IMR-90 (cell line): ENCODE data around the gene PAGE2B.

Experiments used
- BHLHE40 ChIP-seq: fragments of 150-350 bp; IDR thresholded peaks from 2 replicates; pipeline ENCODE4 v1.6.1; 2016; ENCODE audit warnings: mild to moderate bottlenecking, low read depth, low read length
- CEBPB ChIP-seq: IDR thresholded peaks from 2 replicates; pipeline ENCODE4 v1.6.1; 2012; ENCODE audit warnings: low read depth, low read length, improper control_type of control experiment
- CTCF ChIP-seq: conservative IDR thresholded peaks from 2 replicates; pipeline ENCODE4 v1.5.1; 2012; ENCODE audit warnings: mild to moderate bottlenecking, low read depth, low read length, improper control_type of control experiment
- ELK1 ChIP-seq: fragments of 150-350 bp; IDR thresholded peaks from 2 replicates; pipeline ENCODE4 v1.6.1; 2016; ENCODE audit warnings: low read depth, mild to moderate bottlenecking, low read length, moderate library complexity, borderline replicate concordance
- MAFK ChIP-seq: IDR thresholded peaks from 2 replicates; pipeline ENCODE4 v1.6.1; 2012; ENCODE audit warnings: low read depth, low read length, improper control_type of control experiment
- MAZ ChIP-seq: IDR thresholded peaks from 2 replicates; pipeline ENCODE4 v1.6.1; 2012; ENCODE audit warnings: low read depth, mild to moderate bottlenecking, low read length, improper control_type of control experiment, moderate library complexity, borderline replicate concordance
- MXI1 ChIP-seq: IDR thresholded peaks from 2 replicates; pipeline ENCODE4 v1.6.1; 2012; ENCODE audit warnings: low read depth, mild to moderate bottlenecking, low read length, moderate library complexity, borderline replicate concordance
- POLR2A ChIP-seq: IDR thresholded peaks from 2 replicates; pipeline ENCODE4 v1.6.1; 2012; ENCODE audit warnings: mild to moderate bottlenecking, low read depth, low read length
- RAD21 ChIP-seq: IDR thresholded peaks from 2 replicates; pipeline ENCODE4 v1.6.1; 2012; ENCODE audit warnings: low read length, improper control_type of control experiment
- RCOR1 ChIP-seq: IDR thresholded peaks from 2 replicates; pipeline ENCODE4 v1.6.1; 2012; ENCODE audit warnings: mild to moderate bottlenecking, low read length, improper control_type of control experiment; ENCODE audit not compliant: insufficient replicate concordance
- RFX5 ChIP-seq: IDR thresholded peaks from 2 replicates; pipeline ENCODE4 v1.8.0; 2012; ENCODE audit warnings: low read depth, mild to moderate bottlenecking, low read length, moderate library complexity
- SMC3 ChIP-seq: fragments of 150-350 bp; IDR thresholded peaks from 2 replicates; pipeline ENCODE4 v1.6.1; 2016; ENCODE audit warnings: low read depth, mild to moderate bottlenecking, antibody characterized with exemption, low read length, moderate library complexity
- USF2 ChIP-seq: fragments of 150-350 bp; IDR thresholded peaks from 2 replicates; pipeline ENCODE4 v1.6.1; 2017; ENCODE audit warnings: mild to moderate bottlenecking, antibody characterized with exemption, low read length, low read depth

- TF ChIP-seq POLR2A, result no peak
- TF ChIP-seq CTCF, result no peak
- TF ChIP-seq RFX5, result no peak
- TF ChIP-seq USF2, result no peak
- TF ChIP-seq MXI1, result no peak
- no peak for TF ChIP-seq MAFK
- no peak for TF ChIP-seq MAZ
- no peak for TF ChIP-seq CEBPB
- TF ChIP-seq BHLHE40, result no peak
- TF ChIP-seq RCOR1, result no peak
- TF ChIP-seq ELK1, result no peak
- TF ChIP-seq RAD21, result no peak
- no peak for TF ChIP-seq SMC3
These were observed 48.7 kb upstream of the PAGE2B start for GRCh38 chrX:55026143-55026542.
